Thyroid gland (tissue), 4 donors: Measurements from ENCODE around the gene SLC25A1.

ENCODE experiments used
- CTCF ChIP-seq, 6 experiments: fragments of 200-600 bp in 3 of 6; fragments of 450-650 bp in 3 of 6; sonication (generic) in 3 of 6; IDR thresholded peaks; one replicate each; pipeline ENCODE4 v1.5.1; 2016 to 2019; ENCODE audit warnings: antibody characterized with exemption in 6 of 6, mild to moderate bottlenecking in 2 of 6, inconsistent platforms in 1 of 6, moderate library complexity in 1 of 6
- POLR2A ChIP-seq, 2 donors: fragments of 450-650 bp; IDR thresholded peaks; one replicate each; pipeline ENCODE4 v1.6.1; 2017; ENCODE audit warnings: antibody characterized with exemption in 2 of 2, mild to moderate bottlenecking in 2 of 2, moderate library complexity in 1 of 2

- TF ChIP-seq CTCF (IDR thresholded peaks at IDR 0.05) = no peak
- no peak for TF ChIP-seq POLR2A (IDR thresholded peaks at IDR 0.05)
Measured at GRCh38 chr22:19169002-19169946, 9.3 kb downstream of the SLC25A1 start.
